Fibroblast of pulmonary artery (primary cell): ENCODE data around the gene RASGRF2.

Experiments
- DNase-seq: peaks from one replicate; pipeline ENCODE4 v3.0.0-alpha.2; 2010; ENCODE audit warnings: low read depth
- H3K4me3 ChIP-seq: replicated peaks from 2 replicates; pipeline ENCODE4 v1.5.1; 2011; ENCODE audit warnings: low read depth, mild to moderate bottlenecking, control low read depth, low read length, moderate library complexity
- TF ChIP-seq, protein P1 (sequence below): IDR thresholded peaks from 2 replicates; pipeline ENCODE4 v1.5.1; 2011; ENCODE audit warnings: mild to moderate bottlenecking, control low read depth, low read length, inconsistent platforms; ENCODE audit errors: missing control alignments

The RASGRF2 gene

DNA sequence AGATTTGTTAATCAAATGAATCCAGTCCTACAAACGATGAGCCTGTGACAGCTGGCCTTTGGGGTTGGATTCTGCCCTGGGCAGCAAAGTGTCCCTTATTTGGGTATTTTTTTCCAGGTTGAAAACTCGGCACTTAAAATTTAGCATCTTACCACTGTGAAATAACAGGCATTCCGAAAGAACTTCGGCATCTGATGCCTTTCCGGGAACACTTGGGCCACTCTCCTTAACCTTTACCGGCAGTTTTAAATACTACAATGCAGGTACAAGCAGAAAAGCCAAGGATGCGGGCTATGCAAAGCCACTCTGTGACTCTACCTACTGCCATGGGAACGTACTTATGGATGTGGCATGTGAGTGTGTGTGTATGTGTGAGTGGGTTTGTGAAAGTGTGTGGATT, 1.0 kb upstream of the RASGRF2 start:
- H3K4me3 ChIP-seq, result no peak overlapping the region
- DNase-seq, result no peak
- TF ChIP-seq, protein P1, sequence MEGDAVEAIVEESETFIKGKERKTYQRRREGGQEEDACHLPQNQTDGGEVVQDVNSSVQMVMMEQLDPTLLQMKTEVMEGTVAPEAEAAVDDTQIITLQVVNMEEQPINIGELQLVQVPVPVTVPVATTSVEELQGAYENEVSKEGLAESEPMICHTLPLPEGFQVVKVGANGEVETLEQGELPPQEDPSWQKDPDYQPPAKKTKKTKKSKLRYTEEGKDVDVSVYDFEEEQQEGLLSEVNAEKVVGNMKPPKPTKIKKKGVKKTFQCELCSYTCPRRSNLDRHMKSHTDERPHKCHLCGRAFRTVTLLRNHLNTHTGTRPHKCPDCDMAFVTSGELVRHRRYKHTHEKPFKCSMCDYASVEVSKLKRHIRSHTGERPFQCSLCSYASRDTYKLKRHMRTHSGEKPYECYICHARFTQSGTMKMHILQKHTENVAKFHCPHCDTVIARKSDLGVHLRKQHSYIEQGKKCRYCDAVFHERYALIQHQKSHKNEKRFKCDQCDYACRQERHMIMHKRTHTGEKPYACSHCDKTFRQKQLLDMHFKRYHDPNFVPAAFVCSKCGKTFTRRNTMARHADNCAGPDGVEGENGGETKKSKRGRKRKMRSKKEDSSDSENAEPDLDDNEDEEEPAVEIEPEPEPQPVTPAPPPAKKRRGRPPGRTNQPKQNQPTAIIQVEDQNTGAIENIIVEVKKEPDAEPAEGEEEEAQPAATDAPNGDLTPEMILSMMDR, result no peak

DNA sequence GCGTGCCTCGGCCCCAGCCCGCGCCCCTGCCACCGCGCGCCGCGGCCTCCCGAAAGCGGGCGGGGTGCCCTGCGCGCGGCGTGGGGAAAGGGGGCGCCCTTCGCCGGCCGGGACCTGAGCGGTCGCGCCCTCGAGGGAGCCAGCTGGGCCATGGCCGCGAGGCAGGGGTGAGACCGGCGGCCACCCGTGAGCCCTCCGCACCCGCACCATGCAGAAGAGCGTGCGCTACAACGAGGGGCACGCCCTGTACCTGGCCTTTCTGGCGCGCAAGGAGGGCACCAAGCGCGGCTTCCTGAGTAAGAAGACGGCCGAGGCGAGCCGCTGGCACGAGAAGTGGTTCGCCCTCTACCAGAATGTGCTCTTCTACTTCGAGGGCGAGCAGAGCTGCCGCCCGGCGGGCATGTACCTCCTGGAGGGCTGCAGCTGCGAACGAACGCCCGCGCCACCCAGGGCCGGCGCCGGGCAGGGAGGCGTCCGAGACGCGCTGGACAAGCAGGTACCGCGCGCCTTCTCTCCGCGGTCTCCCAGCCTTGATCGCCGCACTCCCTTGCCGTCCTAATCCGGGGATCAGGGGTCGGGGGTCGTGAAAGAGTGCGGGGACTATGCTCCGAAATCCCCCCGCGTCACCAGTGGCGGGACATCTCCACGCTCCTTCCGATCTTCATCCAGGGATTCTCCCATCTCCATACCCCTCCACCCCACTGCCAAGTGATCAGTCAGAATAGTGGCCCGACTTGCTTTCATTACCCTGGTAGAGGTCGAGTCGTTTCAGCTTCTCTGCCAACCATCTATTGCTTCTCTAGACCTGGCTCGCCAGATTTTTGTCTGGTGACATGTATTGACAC, 590 bp downstream of the RASGRF2 start:
- DNase-seq, result peak; percentile 18
- peak overlapping the region; percentile 44 for H3K4me3 ChIP-seq

DNA sequence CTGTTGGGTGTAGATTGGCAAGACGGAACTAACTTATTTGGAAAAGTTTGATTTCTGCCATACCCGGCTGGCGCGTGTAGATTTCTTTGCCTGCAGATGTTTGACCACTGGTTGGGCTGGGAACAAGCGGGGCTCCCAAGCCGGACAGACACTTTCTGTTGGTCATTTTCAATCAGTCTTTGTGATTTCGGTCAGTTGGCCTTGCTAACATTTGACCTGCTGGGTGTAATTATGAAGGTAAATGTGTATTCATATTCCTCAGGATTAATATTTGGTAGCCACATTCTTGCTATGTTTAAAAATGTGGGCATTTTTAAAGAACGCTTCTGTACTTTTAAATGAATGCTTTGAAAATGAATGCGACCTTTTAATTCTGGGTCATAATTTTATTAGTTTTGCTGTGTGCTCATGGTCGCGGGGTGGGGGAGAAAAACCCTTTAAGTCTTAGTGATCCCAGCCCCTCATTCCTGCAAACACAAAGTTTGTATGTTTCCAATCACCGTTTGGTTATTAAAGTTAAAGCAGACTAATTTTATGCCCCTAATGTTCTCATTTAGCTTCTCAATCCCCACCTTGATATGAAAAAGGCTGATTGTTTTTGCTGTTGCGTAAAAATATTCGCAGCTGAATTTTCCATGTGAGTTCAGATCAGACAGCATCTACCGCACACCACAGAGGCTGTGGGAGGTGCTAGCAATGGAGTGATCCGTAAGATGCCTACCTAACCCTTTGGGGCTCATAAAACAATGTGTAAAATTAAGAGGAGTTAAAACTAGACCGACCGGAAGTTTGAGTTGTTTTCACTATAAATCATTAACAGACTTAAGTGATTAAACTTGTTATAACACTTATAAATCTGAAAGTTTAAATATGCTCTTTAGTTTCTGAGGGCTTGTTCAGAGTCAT, 1.5 kb downstream of the RASGRF2 start:
- H3K4me3 ChIP-seq, result peak overlapping the region; percentile 44
- TF ChIP-seq, protein P1, result no peak
- DNase-seq, result no peak

More for the DNA sequence above, 590 bp downstream of the RASGRF2 start:
- TF ChIP-seq, protein P1, result no peak

DNA sequence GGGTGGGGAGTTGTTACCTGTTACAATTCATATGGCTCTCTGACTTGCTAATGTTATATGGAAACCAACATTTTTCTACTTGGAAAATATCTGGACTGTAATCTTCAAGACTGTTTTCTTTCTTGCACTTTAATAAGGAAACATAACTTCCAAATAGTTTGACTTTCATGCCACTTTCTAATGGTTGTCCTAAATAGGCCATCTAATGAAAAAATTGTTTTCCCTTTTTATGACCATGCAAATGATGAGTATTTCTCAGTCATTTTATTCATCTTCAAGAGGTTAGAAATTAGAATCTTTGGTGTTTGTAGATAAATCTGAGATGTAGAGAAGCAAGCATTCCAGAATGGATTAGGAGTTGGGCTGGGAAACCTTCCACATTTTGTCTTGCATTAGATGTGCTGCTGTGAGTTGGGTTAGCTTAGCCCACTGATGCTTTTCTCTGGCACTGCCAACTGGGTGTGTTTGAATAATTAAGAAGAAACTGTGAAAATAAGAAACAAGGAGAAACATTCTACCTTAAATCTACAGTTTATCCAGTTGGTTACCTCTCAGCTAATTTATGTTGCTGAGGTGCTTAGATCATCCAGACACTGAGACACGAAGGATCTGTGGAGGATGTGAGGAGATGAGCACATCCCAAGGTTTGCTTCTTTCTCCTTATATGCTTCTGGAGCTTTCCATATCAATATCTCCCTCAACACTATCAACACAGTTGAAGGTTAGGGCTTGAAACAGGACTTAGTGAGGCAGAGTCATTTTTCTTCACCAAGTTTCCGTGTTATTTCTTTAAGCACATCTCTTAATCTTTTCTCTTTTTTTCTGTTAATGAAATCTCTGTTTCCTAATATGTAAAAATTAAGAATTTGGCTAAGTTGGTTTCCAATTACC, 2.7 kb downstream of the RASGRF2 start:
- no peak for DNase-seq
- TF ChIP-seq, protein P1, result no peak
- no peak overlapping the region for H3K4me3 ChIP-seq

DNA sequence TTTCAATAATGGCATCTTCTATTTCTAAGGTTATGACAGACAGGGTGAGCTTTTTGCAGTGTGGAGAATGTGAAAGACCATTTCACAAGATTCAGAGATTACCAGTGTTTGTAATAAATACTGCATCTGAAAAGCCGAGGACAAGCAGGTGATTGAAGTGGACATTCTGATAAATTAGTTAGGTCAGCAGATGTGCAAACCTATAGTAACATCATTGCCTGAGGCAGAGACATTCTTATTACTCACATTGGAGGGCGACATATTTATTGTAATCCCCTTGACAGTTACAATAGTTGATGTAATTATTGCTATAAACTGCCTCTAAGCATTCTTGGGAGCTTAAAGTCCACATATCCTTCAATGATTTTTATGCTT, 3.3 kb downstream of the RASGRF2 start:
- TF ChIP-seq, protein P1, result no peak
- DNase-seq, result no peak
- H3K4me3 ChIP-seq, result no peak overlapping the region

DNA sequence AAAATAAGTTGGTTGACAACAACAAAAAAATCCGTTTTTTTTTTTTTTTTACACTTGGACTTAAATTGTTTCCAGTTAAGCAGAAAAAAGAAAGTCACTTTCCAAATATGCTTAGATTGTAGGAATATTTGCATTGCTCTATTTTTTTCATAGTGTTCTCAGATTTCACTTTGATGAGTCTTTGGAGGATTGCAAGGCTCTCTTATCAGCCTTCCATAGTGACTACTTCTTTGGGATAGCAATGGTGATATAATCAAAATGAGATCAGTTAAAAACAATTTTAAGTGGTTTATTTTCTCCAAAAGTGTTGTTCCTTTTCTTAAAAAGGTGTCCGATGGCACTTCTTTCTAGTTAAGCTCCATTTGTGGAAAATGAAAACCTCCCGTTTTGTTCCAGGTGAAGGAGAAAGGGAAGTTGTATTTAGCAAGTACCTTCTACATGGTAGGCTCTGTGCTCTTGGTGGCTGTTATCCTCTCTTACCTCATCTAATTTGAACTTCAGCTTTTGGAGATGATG, 3.9 kb downstream of the RASGRF2 start:
- no peak overlapping the region for H3K4me3 ChIP-seq

More for the DNA sequence above, 3.9 kb downstream of the RASGRF2 start:
- DNase-seq, result peak; percentile 21
- TF ChIP-seq, protein P1, result no peak
